Lower lobe of right lung (tissue), 2 donors: Measurements from ENCODE around the gene ERI3. TPM values are rescaled to one million over a fixed set of nuclear protein-coding genes. Genes with fewer than 3 reads are reported as not detected.

ENCODE experiments used
- ATAC-seq, 2 donors: fragments of 200-7000 bp; cut with Tn5 transposase; one replicate each; pipeline ENCODE4 v1.9.1; 2020 to 2022; ENCODE audit warnings: mild to moderate bottlenecking in 2 of 2, moderate library complexity in 2 of 2
- DNase-seq: peaks from one replicate; pipeline ENCODE4 v3.0.0-alpha.2; 2020
- H3K27ac ChIP-seq: fragments of 200-600 bp; one replicate; pipeline ENCODE4 v1.8.0; 2022
- H3K27me3 ChIP-seq: fragments of 200-600 bp; one replicate; pipeline ENCODE4 v1.8.0; 2022; ENCODE audit warnings: low read depth
- H3K36me3 ChIP-seq: fragments of 200-600 bp; one replicate; pipeline ENCODE4 v1.8.0; 2022; ENCODE audit warnings: mild to moderate bottlenecking
- H3K4me1 ChIP-seq: fragments of 200-600 bp; one replicate; pipeline ENCODE4 v1.8.0; 2022
- H3K4me3 ChIP-seq: fragments of 200-600 bp; one replicate; pipeline ENCODE4 v1.8.0; 2022; ENCODE audit warnings: mild to moderate bottlenecking
- H3K9me3 ChIP-seq: fragments of 200-600 bp; one replicate; pipeline ENCODE4 v1.8.0; 2022
- CTCF ChIP-seq: fragments of 200-600 bp; IDR thresholded peaks from one replicate; pipeline ENCODE4 v1.8.0; 2022; ENCODE audit warnings: antibody characterized with exemption, mild to moderate bottlenecking
- intact Hi-C: fragments of 100-400 bp; cut with DNase I; formaldehyde crosslinking; loops from one replicate; pipeline ENCODE4 v1.11.0; 2022
- total RNA-seq: library from RNA; stranded (reverse); fragmentation: NEBNext Ultra II Directional; extraction: Animal tissue kit (Norgen Biotek cat#: 25700); gene quantifications from one replicate; pipeline ENCODE4 v1.2.1, GENCODE V29; 2021
- donor health status: DM: no; HTN: yes; CAD: no; lungs with severe emphysema.

ERI3 gene
- total RNA-seq, 1 donor from 2014 or later: 36.3 TPM

DNA sequence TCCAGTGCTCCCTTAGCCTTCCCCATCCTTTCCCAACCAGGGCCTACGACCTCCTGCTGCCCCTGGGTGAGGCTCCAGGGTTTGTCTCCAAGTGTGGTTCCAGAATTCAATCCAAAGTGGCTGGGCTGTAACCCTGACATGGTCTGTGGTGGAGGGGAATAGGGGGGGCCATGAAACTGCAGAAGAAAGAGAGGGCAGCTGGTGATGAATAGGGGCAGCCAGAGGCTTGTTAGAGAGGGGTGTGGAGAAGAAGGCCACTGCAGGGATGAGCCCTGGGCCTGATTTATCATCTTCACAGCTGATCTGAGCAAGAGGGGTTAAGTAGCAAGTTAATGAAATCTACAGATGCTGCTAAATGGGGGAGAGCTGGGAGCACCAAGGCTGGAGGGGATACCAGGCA, 12.9 kb upstream of the ERI3 start:
- Histone ChIP-seq H3K36me3 (no peaks in the 10 kb centered on the region), H3K9me3 (no peaks in the 10 kb centered on the region), H3K4me3 (no peak overlapping the region), H3K4me1 (no peaks in the 10 kb centered on the region), H3K27me3 (no peaks in the 10 kb centered on the region), H3K27ac (no peak overlapping the region)
- TF ChIP-seq CTCF: no peak
- intact Hi-C loops: no loop called here
- DNase-seq (no peak), ATAC-seq (no peak)

GRCh38 chr1:44366371-44366975, 11.4 kb upstream of the ERI3 start:
- intact Hi-C loops: no loop called here
- TF ChIP-seq CTCF: no peak
- Histone ChIP-seq H3K4me1 (no peaks in the 10 kb centered on the region), H3K27me3 (no peaks in the 10 kb centered on the region), H3K36me3 (no peaks in the 10 kb centered on the region), H3K4me3 (no peak overlapping the region), H3K9me3 (no peaks in the 10 kb centered on the region), H3K27ac (no peak overlapping the region)
- no peak for ATAC-seq
- no peak for DNase-seq

DNA sequence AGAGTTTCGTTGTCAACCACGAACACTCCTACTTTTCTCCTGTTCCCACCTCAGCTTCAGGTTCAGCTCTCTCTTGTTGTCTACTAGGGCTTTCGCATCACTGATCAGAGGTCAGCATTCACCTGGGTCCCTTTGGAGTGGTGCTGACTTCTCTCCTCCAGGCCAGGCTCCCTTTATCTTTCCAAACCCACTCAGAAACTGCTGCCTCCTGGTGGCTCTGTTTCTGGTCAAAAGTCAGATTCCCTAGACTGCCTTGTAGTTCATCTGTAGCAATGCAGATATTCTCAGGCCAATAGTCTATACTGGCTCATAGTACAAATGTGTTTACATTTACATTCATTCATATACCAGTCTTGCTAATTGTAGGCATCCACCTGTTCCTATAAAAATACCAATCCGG, 6.4 kb upstream of the ERI3 start:
- TF ChIP-seq CTCF: no peak
- intact Hi-C loops: no loop called here
- H3K9me3 ChIP-seq: no peaks in the 10 kb centered on the region
- H3K4me3 ChIP-seq: no peak overlapping the region
- no peaks in the 10 kb centered on the region for H3K4me1 ChIP-seq
- H3K27ac ChIP-seq: no peak overlapping the region
- DNase-seq (no peak), ATAC-seq (no peak)
- no peaks in the 10 kb centered on the region for H3K36me3 ChIP-seq
- H3K27me3 ChIP-seq: no peaks in the 10 kb centered on the region

DNA sequence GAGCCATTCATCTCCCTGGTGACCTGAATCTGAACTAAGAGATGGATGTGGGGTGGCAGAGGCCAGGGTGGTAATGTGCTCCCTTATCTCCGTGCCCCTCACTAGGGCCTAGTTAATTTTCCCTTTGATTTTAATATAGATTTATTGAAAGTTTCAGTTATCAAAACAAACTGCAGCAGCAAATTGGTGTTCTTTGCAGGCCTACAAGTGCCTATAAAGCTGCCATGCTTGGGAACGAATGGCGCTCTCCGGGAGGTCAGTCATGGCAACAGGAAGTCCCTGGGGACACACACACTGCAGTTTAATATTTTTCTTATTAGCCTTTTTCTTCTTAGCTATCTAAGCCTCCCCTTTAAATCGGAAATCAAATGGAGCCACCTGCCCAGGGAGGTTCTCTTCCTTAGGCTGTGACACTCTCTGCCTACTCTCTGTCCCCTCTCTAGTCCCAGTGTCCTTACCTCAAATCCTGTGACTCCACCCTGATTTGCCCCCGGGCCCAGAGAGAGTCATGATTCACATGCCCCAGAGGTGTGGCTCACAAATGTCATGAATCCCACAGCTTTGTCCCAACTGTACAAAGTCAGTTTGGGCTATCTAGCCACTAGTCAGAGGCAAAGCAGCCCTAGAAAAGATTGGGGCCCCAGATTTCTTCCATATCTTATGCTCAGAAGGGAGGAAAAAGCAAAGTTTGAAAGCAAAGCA, 4.3 kb upstream of the ERI3 start:
- Histone ChIP-seq H3K9me3 (no peaks in the 10 kb centered on the region), H3K27me3 (no peaks in the 10 kb centered on the region), H3K36me3 (no peaks in the 10 kb centered on the region), H3K27ac (no peak overlapping the region), H3K4me1 (peaks cover 3% of the 10 kb centered on the region), H3K4me3 (no peak overlapping the region)
- DNase-seq: no peak
- ATAC-seq: no peak
- no peak for TF ChIP-seq CTCF
- intact Hi-C loops: no loop called here

DNA sequence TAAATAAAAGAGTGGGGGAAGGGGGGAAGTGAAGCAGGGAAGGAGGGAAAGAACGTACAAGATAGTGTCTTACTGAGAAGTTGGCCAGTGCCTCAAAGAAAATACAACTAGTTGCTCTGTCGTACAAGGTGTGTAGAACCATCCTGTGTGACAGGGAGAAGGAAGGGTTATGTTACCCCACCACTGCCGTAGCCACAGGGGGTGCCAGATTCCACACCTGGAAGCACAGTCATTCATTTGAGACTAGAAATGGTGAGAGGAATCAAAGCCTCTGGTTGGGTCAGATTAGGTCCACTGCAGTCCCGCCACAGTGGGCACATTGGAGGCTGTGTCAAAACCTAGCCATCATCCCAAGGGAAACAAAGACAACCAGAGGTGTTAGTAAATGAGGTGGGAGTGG, 2.7 kb upstream of the ERI3 start:
- Histone ChIP-seq H3K4me1 (peaks cover 18% of the 10 kb centered on the region), H3K27me3 (no peaks in the 10 kb centered on the region), H3K9me3 (no peaks in the 10 kb centered on the region), H3K27ac (no peak overlapping the region), H3K4me3 (no peak overlapping the region), H3K36me3 (no peaks in the 10 kb centered on the region)
- DNase-seq (no peak), ATAC-seq (no peak)
- no peak for TF ChIP-seq CTCF
- intact Hi-C loops: no loop called here
